Liver (tissue), 9 donors: Measurements from ENCODE around the gene DIPK1A. TPM values are rescaled to one million over a fixed set of nuclear protein-coding genes. Genes with fewer than 3 reads are reported as not detected.

Experiments
- DNase-seq: peaks from one replicate; pipeline ENCODE4 v3.0.0-alpha.2; 2017; ENCODE audit warnings: low spot score
- H3K27ac ChIP-seq, 2 donors: one replicate each; pipeline ENCODE4 v1.7.0; 2013; ENCODE audit warnings: inconsistent platforms in 2 of 2, low read length in 2 of 2, control low read depth in 1 of 2, low read depth in 1 of 2, mild to moderate bottlenecking in 1 of 2
- H3K27me3 ChIP-seq, 4 donors: one replicate each; pipeline versions ENCODE4 v1.6.1 to v1.7.0; 2013; ENCODE audit warnings: low read length in 3 of 4, inconsistent platforms in 1 of 4, mild to moderate bottlenecking in 1 of 4, moderate library complexity in 1 of 4; ENCODE audit not compliant: control insufficient read depth in 4 of 4, insufficient read depth in 4 of 4
- H3K36me3 ChIP-seq, 4 donors: one replicate each; pipeline versions ENCODE4 v1.6.1 to v1.7.0; 2013; ENCODE audit warnings: low read length in 3 of 4, mild to moderate bottlenecking in 3 of 4, low read depth in 1 of 4, moderate library complexity in 1 of 4; ENCODE audit not compliant: control insufficient read depth in 4 of 4, insufficient read depth in 3 of 4
- H3K4me1 ChIP-seq, 4 donors: one replicate each; pipeline versions ENCODE4 v1.6.1 to v1.7.0; 2013; ENCODE audit warnings: low read length in 3 of 4, mild to moderate bottlenecking in 3 of 4, moderate library complexity in 1 of 4; ENCODE audit not compliant: control insufficient read depth in 4 of 4, insufficient read depth in 4 of 4
- H3K4me3 ChIP-seq, 3 donors: one replicate each; pipeline versions ENCODE4 v1.6.1 to v1.7.0; 2013; ENCODE audit warnings: low read length in 3 of 3, control low read depth in 1 of 3, low read depth in 1 of 3, mild to moderate bottlenecking in 1 of 3
- H3K9ac ChIP-seq, 2 donors: one replicate each; pipeline ENCODE4 v1.7.0; 2013; ENCODE audit warnings: low read length in 2 of 2, mild to moderate bottlenecking in 2 of 2, moderate library complexity in 2 of 2, control low read depth in 1 of 2, low read depth in 1 of 2
- H3K9me3 ChIP-seq, 4 donors: one replicate each; pipeline versions ENCODE4 v1.6.1 to v1.7.0; 2013; ENCODE audit warnings: low read length in 3 of 4; ENCODE audit not compliant: control insufficient read depth in 4 of 4
- ATF3 ChIP-seq: IDR thresholded peaks from 2 replicates; pipeline ENCODE4 v1.6.1; 2016; ENCODE audit warnings: antibody characterized with exemption
- CTCF ChIP-seq: fragments of 150-350 bp; IDR thresholded peaks from 2 replicates; pipeline ENCODE4 v1.5.1; 2017; ENCODE audit warnings: improper control_type of control experiment, low read depth, low read length; ENCODE audit not compliant: missing input control
- EGR1 ChIP-seq, 2 donors: IDR thresholded peaks; 2 replicates each; pipeline ENCODE4 v1.6.1; 2016 to 2018; ENCODE audit warnings: antibody characterized with exemption in 2 of 2, low read depth in 2 of 2
- FOXA2 ChIP-seq: IDR thresholded peaks from 2 replicates; pipeline ENCODE4 v1.6.1; 2016; ENCODE audit warnings: antibody characterized with exemption
- GABPA ChIP-seq, 2 donors: IDR thresholded peaks in 1 of 2; conservative IDR thresholded peaks in 1 of 2; 2 replicates each; pipeline ENCODE4 v1.6.1; 2016; ENCODE audit warnings: antibody characterized with exemption in 2 of 2, mild to moderate bottlenecking in 1 of 2, moderate library complexity in 1 of 2
- HNF4A ChIP-seq, 2 donors: conservative IDR thresholded peaks; 2 replicates each; pipeline ENCODE4 v1.6.1; 2016; ENCODE audit warnings: antibody characterized with exemption in 2 of 2, mild to moderate bottlenecking in 2 of 2
- HNF4G ChIP-seq: IDR thresholded peaks from 2 replicates; pipeline ENCODE4 v1.6.1; 2016; ENCODE audit warnings: antibody characterized with exemption
- JUND ChIP-seq, 2 donors: IDR thresholded peaks; 2 replicates each; pipeline ENCODE4 v1.6.1; 2016; ENCODE audit warnings: antibody characterized with exemption in 2 of 2
- MAX ChIP-seq: IDR thresholded peaks from 2 replicates; pipeline ENCODE4 v1.6.1; 2016; ENCODE audit warnings: antibody characterized with exemption
- NR2F2 ChIP-seq: IDR thresholded peaks from 2 replicates; pipeline ENCODE4 v1.6.1; 2016; ENCODE audit warnings: antibody characterized with exemption
- RAD21 ChIP-seq, 2 donors: IDR thresholded peaks; 2 replicates each; pipeline ENCODE4 v1.6.1; 2016; ENCODE audit warnings: antibody characterized with exemption in 2 of 2, mild to moderate bottlenecking in 2 of 2
- REST ChIP-seq: IDR thresholded peaks from 2 replicates; pipeline ENCODE4 v1.6.1; 2016; ENCODE audit warnings: antibody characterized with exemption, mild to moderate bottlenecking
- RXRA ChIP-seq, 2 donors: IDR thresholded peaks; 2 replicates each; pipeline ENCODE4 v1.6.1; 2017 to 2018; ENCODE audit warnings: antibody characterized with exemption in 2 of 2, mild to moderate bottlenecking in 1 of 2
- SP1 ChIP-seq: IDR thresholded peaks from 2 replicates; pipeline ENCODE4 v1.6.1; 2018; ENCODE audit warnings: antibody characterized with exemption, mild to moderate bottlenecking
- TAF1 ChIP-seq: conservative IDR thresholded peaks from 2 replicates; pipeline ENCODE4 v1.6.1; 2016; ENCODE audit warnings: antibody characterized with exemption, mild to moderate bottlenecking
- YY1 ChIP-seq: IDR thresholded peaks from 2 replicates; pipeline ENCODE4 v1.6.1; 2016; ENCODE audit warnings: antibody characterized with exemption, mild to moderate bottlenecking
- ZBTB33 ChIP-seq: IDR thresholded peaks from 2 replicates; pipeline ENCODE4 v1.6.1; 2016; ENCODE audit warnings: antibody characterized with exemption
- WGBS: extraction: QIAGEN DNeasy Blood & Tissue Kit; methylation state at CpG from one replicate; pipeline ENCODE4 v1.1.7; 2013; 5-methylcytosine and 5-hydroxymethylcytosine counted together
- polyA plus RNA-seq, 2 donors: library from polyadenylated mRNA; stranded (reverse) in 1 of 2; unstranded in 1 of 2; fragments of 200-250 nt in 1 of 2; fragments of >200 nt in 1 of 2; fragmentation: Nextera tagmentation in 1 of 2; extraction: Ambion mirVana in 1 of 2; gene quantifications; one replicate each; pipeline versions ENCODE4 v1.2.1 to v1.2.3, GENCODE V29; 2013 to 2015
- total RNA-seq, 2 donors: library from RNA; depleted of rRNA; stranded (reverse); fragments of >200 nt; gene quantifications; one replicate each; pipeline ENCODE4 v1.2.3, GENCODE V29; 2014
- donor health status: healthy.
- donor health status: healthy.
- donor health status: healthy.
- donor health status: healthy.
- donor health status: healthy.

DIPK1A gene
- total and polyA plus RNA-seq, 4 donors: 7.9 to 11.6 (median 10.2) TPM

- Histone ChIP-seq H3K27me3 (no peaks in the 10 kb centered on the region), H3K4me1 (peaks cover 3 to 16% (median 8%) of the 10 kb centered on the region in 4 donors), H3K36me3 (no peaks in the 10 kb centered on the region), H3K9ac (no peak overlapping the region), H3K27ac (no peak overlapping the region), H3K9me3 (no peaks in the 10 kb centered on the region), H3K4me3 (no peak overlapping the region)
- DNase-seq: no peak
- 94% methylated on average over 9 of the region's 9 CpGs for WGBS
- TF ChIP-seq ZBTB33: no peak
- no peak for TF ChIP-seq SP1
- no peak for TF ChIP-seq REST
- TF ChIP-seq HNF4A (conservative IDR thresholded peaks at IDR 0.05): no peak
- TF ChIP-seq NR2F2: no peak
- TF ChIP-seq RXRA (IDR thresholded peaks at IDR 0.05): no peak
- no peak for TF ChIP-seq TAF1
- no peak for TF ChIP-seq CTCF
- no peak for TF ChIP-seq HNF4G
- no peak for TF ChIP-seq GABPA (IDR thresholded peaks at IDR 0.05 in 1 of 2, conservative IDR thresholded peaks at IDR 0.05 in 1 of 2)
- no peak for TF ChIP-seq MAX
- TF ChIP-seq RAD21 (IDR thresholded peaks at IDR 0.05): no peak
- no peak for TF ChIP-seq YY1
- no peak for TF ChIP-seq ATF3
- no peak for TF ChIP-seq EGR1 (IDR thresholded peaks at IDR 0.05; ENCODE audit: low read depth in 2 of 2)
- TF ChIP-seq JUND (IDR thresholded peaks at IDR 0.05): no peak
Measured at GRCh38 chr1:92924501-92924900, 36.8 kb downstream of the DIPK1A start.

- WGBS: 40% methylated on average over 4 of the region's 4 CpGs
- DNase-seq: no peak
- H3K27ac ChIP-seq: peak overlapping the region; percentile 81 to 83
Measured at GRCh38 chr1:92923664-92924063, 37.6 kb downstream of the DIPK1A start.

More at GRCh38 chr1:92923664-92924063, 37.6 kb downstream of the DIPK1A start:
- H3K9me3 ChIP-seq: no peaks in the 10 kb centered on the region
- H3K9ac ChIP-seq: peak overlapping the region in 1 of 2 donors; percentile 21
- peak overlapping the region in 2 of 3 donors; percentile 20 to 46 for H3K4me3 ChIP-seq
- TF ChIP-seq RAD21 (IDR thresholded peaks at IDR 0.05): peak in 1 of 2 donors; percentile 21
- no peak for TF ChIP-seq GABPA (IDR thresholded peaks at IDR 0.05 in 1 of 2, conservative IDR thresholded peaks at IDR 0.05 in 1 of 2)
- no peak for TF ChIP-seq REST
- TF ChIP-seq ZBTB33: no peak
- TF ChIP-seq HNF4A (conservative IDR thresholded peaks at IDR 0.05): peak; percentile 21 to 33
- TF ChIP-seq MAX: no peak
- peak in 1 of 2 donors; percentile 14 for TF ChIP-seq EGR1 (IDR thresholded peaks at IDR 0.05; ENCODE audit: low read depth in 2 of 2)
- no peak for TF ChIP-seq FOXA2
- TF ChIP-seq RXRA (IDR thresholded peaks at IDR 0.05): peak in 1 of 2 donors; percentile 27
- TF ChIP-seq TAF1: no peak
- TF ChIP-seq JUND (IDR thresholded peaks at IDR 0.05): peak in 1 of 2 donors; percentile 23
- peak; percentile 40 for TF ChIP-seq YY1
- H3K27me3 ChIP-seq: no peaks in the 10 kb centered on the region
- H3K4me1 ChIP-seq: peaks cover 3 to 16% (median 8%) of the 10 kb centered on the region in 4 donors
- no peaks in the 10 kb centered on the region for H3K36me3 ChIP-seq
